ENCODE data around the gene SAMD10.

GRCh38 chr20:64005394-64005793 is 26.0 kb upstream of the SAMD10 start:
- TF ChIP-seq, protein P1, sequence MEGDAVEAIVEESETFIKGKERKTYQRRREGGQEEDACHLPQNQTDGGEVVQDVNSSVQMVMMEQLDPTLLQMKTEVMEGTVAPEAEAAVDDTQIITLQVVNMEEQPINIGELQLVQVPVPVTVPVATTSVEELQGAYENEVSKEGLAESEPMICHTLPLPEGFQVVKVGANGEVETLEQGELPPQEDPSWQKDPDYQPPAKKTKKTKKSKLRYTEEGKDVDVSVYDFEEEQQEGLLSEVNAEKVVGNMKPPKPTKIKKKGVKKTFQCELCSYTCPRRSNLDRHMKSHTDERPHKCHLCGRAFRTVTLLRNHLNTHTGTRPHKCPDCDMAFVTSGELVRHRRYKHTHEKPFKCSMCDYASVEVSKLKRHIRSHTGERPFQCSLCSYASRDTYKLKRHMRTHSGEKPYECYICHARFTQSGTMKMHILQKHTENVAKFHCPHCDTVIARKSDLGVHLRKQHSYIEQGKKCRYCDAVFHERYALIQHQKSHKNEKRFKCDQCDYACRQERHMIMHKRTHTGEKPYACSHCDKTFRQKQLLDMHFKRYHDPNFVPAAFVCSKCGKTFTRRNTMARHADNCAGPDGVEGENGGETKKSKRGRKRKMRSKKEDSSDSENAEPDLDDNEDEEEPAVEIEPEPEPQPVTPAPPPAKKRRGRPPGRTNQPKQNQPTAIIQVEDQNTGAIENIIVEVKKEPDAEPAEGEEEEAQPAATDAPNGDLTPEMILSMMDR (IDR thresholded peaks at IDR 0.05), result no peak
- TF ChIP-seq POLR2A (IDR thresholded peaks at IDR 0.05), result no peak

All from adrenal gland (tissue), 5 donors.